SK-N-SH (cell line): Measurements from ENCODE around the gene LIMA1.

Experiments used
- CTCF ChIP-seq: fragments of 200-600 bp; sonication (generic); IDR thresholded peaks from 2 replicates; pipeline ENCODE4 v1.6.1; 2017; ENCODE audit warnings: antibody characterized with exemption, mild to moderate bottlenecking, moderate library complexity
- ELF1 ChIP-seq: IDR thresholded peaks from 2 replicates; pipeline ENCODE4 v1.4.0; 2012
- EP300 ChIP-seq, 2 experiments: IDR thresholded peaks; 2 replicates each; pipeline versions ENCODE4 v1.4.0 to v1.6.1; 2012; ENCODE audit warnings: borderline replicate concordance in 1 of 2, low read depth in 1 of 2, low read length in 1 of 2
- EZH2phosphoT487 ChIP-seq: fragments of 200-600 bp; sonication (generic); IDR thresholded peaks from 2 replicates; pipeline ENCODE4 v1.6.1; 2017; ENCODE audit warnings: low read depth, mixed run types, mild to moderate bottlenecking, antibody characterized with exemption, moderate library complexity, borderline replicate concordance
- FOXM1 ChIP-seq: IDR thresholded peaks from 2 replicates; pipeline ENCODE4 v1.4.0; 2012; ENCODE audit warnings: low read depth, mild to moderate bottlenecking

- TF ChIP-seq ELF1 (no peak), EZH2phosphoT487 (no peak), EP300 (IDR thresholded peaks at IDR 0.05; ENCODE audit: borderline replicate concordance in 1 of 2, low read depth in 1 of 2, low read length in 1 of 2) (no peak), CTCF (no peak), FOXM1 (no peak)
These were observed 48.4 kb upstream of the LIMA1 start for GRCh38 chr12:50331745-50332144.
